Prostate gland (tissue), 2 donors: ENCODE measurements around the gene ADARB2.

ENCODE experiments used
- CTCF ChIP-seq, 4 experiments: fragments of 200-600 bp in 2 of 4; fragments of 450-650 bp in 2 of 4; sonication (generic) in 2 of 4; IDR thresholded peaks; 1 replicate in 3 of 4; 2 replicates in 1 of 4; pipeline ENCODE4 v1.5.1; 2016 to 2019; ENCODE audit warnings: antibody characterized with exemption in 4 of 4, mild to moderate bottlenecking in 2 of 4, moderate library complexity in 2 of 4
- POLR2AphosphoS5 ChIP-seq: sonication (generic); formaldehyde crosslinking; IDR thresholded peaks from one replicate; pipeline ENCODE4 v1.6.1; 2017; ENCODE audit warnings: antibody characterized with exemption

GRCh38 chr10:1462521-1462920 lies 274.8 kb downstream of the ADARB2 start:
- TF ChIP-seq CTCF (IDR thresholded peaks at IDR 0.05) (no peak), POLR2AphosphoS5 (no peak)
